Measurements from ENCODE around the gene ASRGL1.
"Not testable (repeated sequence)": the region's sequence is repeated elsewhere in the genome, so short reads cannot be mapped to it uniquely, and the experiment has no call there.

DNA sequence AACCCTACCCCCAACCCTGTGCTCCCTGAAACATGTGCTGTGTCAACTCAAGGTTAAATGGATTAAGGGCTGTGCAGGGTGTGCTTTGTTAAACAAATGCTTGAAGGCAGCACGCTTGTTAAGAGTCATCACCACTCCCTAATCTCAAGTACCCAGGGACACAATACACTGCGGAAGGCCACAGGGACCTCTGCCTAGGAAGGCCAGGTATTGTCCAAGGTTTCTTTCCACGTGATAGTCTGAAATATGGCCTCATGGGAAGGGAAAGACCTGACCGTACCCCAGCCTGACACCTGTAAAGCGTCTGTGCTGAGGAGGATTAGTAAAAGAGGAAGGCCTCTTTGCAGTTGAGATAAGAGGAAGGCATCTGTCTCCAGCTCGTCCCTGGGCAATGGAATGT lies 10.5 kb upstream of the ASRGL1 start:
- TF ChIP-seq, protein P1, sequence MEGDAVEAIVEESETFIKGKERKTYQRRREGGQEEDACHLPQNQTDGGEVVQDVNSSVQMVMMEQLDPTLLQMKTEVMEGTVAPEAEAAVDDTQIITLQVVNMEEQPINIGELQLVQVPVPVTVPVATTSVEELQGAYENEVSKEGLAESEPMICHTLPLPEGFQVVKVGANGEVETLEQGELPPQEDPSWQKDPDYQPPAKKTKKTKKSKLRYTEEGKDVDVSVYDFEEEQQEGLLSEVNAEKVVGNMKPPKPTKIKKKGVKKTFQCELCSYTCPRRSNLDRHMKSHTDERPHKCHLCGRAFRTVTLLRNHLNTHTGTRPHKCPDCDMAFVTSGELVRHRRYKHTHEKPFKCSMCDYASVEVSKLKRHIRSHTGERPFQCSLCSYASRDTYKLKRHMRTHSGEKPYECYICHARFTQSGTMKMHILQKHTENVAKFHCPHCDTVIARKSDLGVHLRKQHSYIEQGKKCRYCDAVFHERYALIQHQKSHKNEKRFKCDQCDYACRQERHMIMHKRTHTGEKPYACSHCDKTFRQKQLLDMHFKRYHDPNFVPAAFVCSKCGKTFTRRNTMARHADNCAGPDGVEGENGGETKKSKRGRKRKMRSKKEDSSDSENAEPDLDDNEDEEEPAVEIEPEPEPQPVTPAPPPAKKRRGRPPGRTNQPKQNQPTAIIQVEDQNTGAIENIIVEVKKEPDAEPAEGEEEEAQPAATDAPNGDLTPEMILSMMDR (IDR thresholded peaks at IDR 0.05), result not testable (repeated sequence)
- TF ChIP-seq POLR2A (IDR thresholded peaks at IDR 0.05), result not testable (repeated sequence)
